SJSA1 (cell line): ENCODE results near the gene VSIG8. TPM values are rescaled to one million over a fixed set of nuclear protein-coding genes. Genes with fewer than 3 reads are reported as not detected.

Source experiments
- DNase-seq, 2 experiments: peaks; one replicate each; pipeline ENCODE4 v3.0.0-alpha.2; 2015 to 2020; ENCODE audit warnings: low spot score in 2 of 2, low read depth in 1 of 2
- H3K27ac ChIP-seq: fragments of 250-450 bp; sonication (Bioruptor Pico); 2 replicates; pipeline ENCODE4 v1.5.1; 2020; ENCODE audit warnings: mild to moderate bottlenecking, moderate library complexity
- H3K27me3 ChIP-seq: fragments of 250-450 bp; sonication (Bioruptor Pico); replicated peaks from 2 replicates; pipeline ENCODE4 v1.5.1; 2020; ENCODE audit warnings: mild to moderate bottlenecking, moderate library complexity
- H3K36me3 ChIP-seq: fragments of 250-450 bp; sonication (Bioruptor Pico); 2 replicates; pipeline ENCODE4 v1.5.1; 2020; ENCODE audit warnings: mild to moderate bottlenecking
- H3K4me1 ChIP-seq: fragments of 250-450 bp; sonication (Bioruptor Pico); replicated peaks from 2 replicates; pipeline ENCODE4 v1.6.1; 2021; ENCODE audit warnings: mild to moderate bottlenecking
- H3K4me3 ChIP-seq: fragments of 250-450 bp; sonication (Bioruptor Pico); 2 replicates; pipeline ENCODE4 v1.5.1; 2020; ENCODE audit warnings: mild to moderate bottlenecking
- H3K9me3 ChIP-seq: fragments of 250-450 bp; sonication (Bioruptor Pico); replicated peaks from 2 replicates; pipeline ENCODE4 v1.5.1; 2020; ENCODE audit warnings: mild to moderate bottlenecking
- total RNA-seq: library from RNA; depleted of rRNA; stranded (reverse); fragments of >200 nt; shearing (Covaris generic); gene quantifications from 2 replicates; pipeline ENCODE4 v1.2.3, GENCODE V29; 2014

The VSIG8 gene
- total RNA-seq, 1 experiment from 2014 or later: not detected

- H3K4me3 ChIP-seq: no peak overlapping the region
Measured at GRCh38 chr1:159841749-159842148, 20.7 kb downstream of the VSIG8 start.

GRCh38 chr1:159839116-159839849 is 23.2 kb downstream of the VSIG8 start:
- H3K9me3 ChIP-seq: no peaks in the 10 kb centered on the region
- no peaks in the 10 kb centered on the region for H3K4me1 ChIP-seq
- H3K4me3 ChIP-seq: no peak overlapping the region
- no peak overlapping the region for H3K27ac ChIP-seq
- no peak for DNase-seq
- no peaks in the 10 kb centered on the region for H3K27me3 ChIP-seq
- no peaks in the 10 kb centered on the region for H3K36me3 ChIP-seq

More at GRCh38 chr1:159841749-159842148, 20.7 kb downstream of the VSIG8 start:
- no peaks in the 10 kb centered on the region for H3K36me3 ChIP-seq
- no peaks in the 10 kb centered on the region for H3K4me1 ChIP-seq
- no peak for DNase-seq
- no peaks in the 10 kb centered on the region for H3K27me3 ChIP-seq
- no peak overlapping the region for H3K27ac ChIP-seq
- H3K9me3 ChIP-seq: no peaks in the 10 kb centered on the region

GRCh38 chr1:159838715-159839114 is 23.7 kb downstream of the VSIG8 start:
- no peaks in the 10 kb centered on the region for H3K9me3 ChIP-seq
- H3K4me3 ChIP-seq: no peak overlapping the region
- H3K27me3 ChIP-seq: no peaks in the 10 kb centered on the region
- no peaks in the 10 kb centered on the region for H3K36me3 ChIP-seq
- H3K27ac ChIP-seq: no peak overlapping the region
- DNase-seq: no peak
- H3K4me1 ChIP-seq: no peaks in the 10 kb centered on the region

- H3K27me3 ChIP-seq: no peaks in the 10 kb centered on the region
- no peaks in the 10 kb centered on the region for H3K9me3 ChIP-seq
- no peaks in the 10 kb centered on the region for H3K4me1 ChIP-seq
- H3K4me3 ChIP-seq: no peak overlapping the region
- no peak for DNase-seq
- no peak overlapping the region for H3K27ac ChIP-seq
- no peaks in the 10 kb centered on the region for H3K36me3 ChIP-seq
Measured at GRCh38 chr1:159835862-159836525, 26.5 kb downstream of the VSIG8 start.

DNA sequence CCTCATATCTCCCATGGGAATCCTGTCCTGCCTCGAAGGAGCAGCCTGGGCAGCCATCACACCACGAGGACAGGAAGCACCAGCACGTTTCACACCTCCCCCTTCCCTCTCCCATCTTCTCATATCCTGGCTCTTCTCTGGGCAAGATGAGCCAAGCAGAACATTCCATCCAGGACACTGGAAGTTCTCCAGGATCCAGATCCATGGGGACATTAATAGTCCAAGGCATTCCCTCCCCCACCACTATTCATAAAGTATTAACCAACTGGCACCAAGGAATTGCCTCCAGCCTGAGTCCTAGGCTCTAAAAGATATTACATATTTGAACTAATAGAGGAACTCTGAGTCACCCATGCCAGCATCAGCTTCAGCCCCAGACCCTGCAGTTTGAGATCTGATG is 27.1 kb downstream of the VSIG8 start:
- Histone ChIP-seq H3K36me3 (no peaks in the 10 kb centered on the region), H3K4me1 (no peaks in the 10 kb centered on the region), H3K27ac (no peak overlapping the region), H3K27me3 (no peaks in the 10 kb centered on the region), H3K9me3 (no peaks in the 10 kb centered on the region), H3K4me3 (no peak overlapping the region)
- no peak for DNase-seq

GRCh38 chr1:159832309-159832708 is 30.1 kb downstream of the VSIG8 start:
- Histone ChIP-seq H3K4me3 (no peak overlapping the region), H3K36me3 (no peaks in the 10 kb centered on the region), H3K27ac (no peak overlapping the region), H3K9me3 (no peaks in the 10 kb centered on the region), H3K27me3 (no peaks in the 10 kb centered on the region), H3K4me1 (no peaks in the 10 kb centered on the region)
- DNase-seq: no peak

DNA sequence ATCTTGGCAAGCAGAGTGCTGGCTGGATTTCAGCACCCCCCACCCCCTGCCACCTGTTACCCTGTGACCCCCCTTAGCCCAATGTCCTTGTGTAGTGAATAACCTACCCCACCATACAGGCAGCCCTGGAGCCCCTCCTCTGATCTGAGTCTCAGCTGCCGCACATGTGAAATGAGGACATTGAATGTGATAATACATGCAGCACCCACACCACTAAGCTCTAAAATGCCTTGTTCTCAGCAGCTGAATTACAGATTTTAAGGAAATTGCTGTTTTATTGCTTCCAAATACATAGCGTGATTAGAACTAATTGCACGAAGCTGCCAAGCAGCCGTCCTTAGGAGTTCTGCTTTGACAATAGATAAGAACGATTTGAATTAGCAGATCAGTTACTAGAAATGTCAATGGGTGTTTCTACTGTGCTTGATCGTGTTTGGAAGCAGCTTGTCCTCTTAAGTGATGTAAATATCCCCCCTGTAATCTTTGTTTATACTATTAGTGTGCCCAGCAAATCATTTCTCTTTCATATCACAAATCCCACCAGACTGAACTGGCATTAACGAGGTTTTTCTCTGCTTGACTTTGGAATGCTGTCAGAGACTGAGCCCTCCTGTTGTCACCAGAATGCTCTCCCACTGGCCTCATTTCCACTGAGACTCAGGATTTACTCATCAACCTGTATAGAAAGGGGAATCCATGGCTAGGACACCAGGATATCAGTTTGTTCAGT is 30.9 kb downstream of the VSIG8 start:
- Histone ChIP-seq H3K4me3 (no peak overlapping the region), H3K4me1 (no peaks in the 10 kb centered on the region), H3K27me3 (no peaks in the 10 kb centered on the region), H3K9me3 (no peaks in the 10 kb centered on the region), H3K27ac (no peak overlapping the region), H3K36me3 (no peaks in the 10 kb centered on the region)
- DNase-seq: no peak

DNA sequence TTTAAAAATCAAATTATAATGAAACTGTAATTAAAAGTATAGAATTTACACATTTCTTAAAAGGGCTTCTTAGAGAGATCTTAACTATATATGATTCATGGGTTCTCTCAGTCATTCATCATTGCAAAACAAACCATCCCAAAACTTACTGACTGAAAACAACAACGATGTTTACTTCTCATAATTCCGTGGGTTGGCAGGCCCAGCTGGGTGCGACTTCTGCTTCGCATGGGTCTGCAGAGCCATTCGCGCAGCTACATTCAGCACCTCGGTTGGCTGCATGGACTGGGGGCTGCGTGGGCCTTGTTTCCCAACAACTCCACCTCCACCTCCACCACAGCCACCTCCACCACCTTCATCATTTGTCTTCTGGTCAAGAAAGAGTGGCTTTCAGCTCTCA is 31.7 kb downstream of the VSIG8 start:
- no peaks in the 10 kb centered on the region for H3K36me3 ChIP-seq
- no peak overlapping the region for H3K27ac ChIP-seq
- no peak for DNase-seq

GRCh38 chr1:159829822-159830465 is 32.5 kb downstream of the VSIG8 start:
- Histone ChIP-seq H3K36me3 (no peaks in the 10 kb centered on the region), H3K27me3 (no peaks in the 10 kb centered on the region), H3K4me1 (no peaks in the 10 kb centered on the region), H3K4me3 (no peak overlapping the region), H3K27ac (no peak overlapping the region), H3K9me3 (no peaks in the 10 kb centered on the region)
- no peak for DNase-seq

More for the DNA sequence above, 31.7 kb downstream of the VSIG8 start:
- Histone ChIP-seq H3K27me3 (no peaks in the 10 kb centered on the region), H3K4me3 (no peak overlapping the region), H3K4me1 (no peaks in the 10 kb centered on the region), H3K9me3 (no peaks in the 10 kb centered on the region)

- H3K4me1 ChIP-seq: no peaks in the 10 kb centered on the region
- no peak for DNase-seq
- H3K4me3 ChIP-seq: no peak overlapping the region
- no peaks in the 10 kb centered on the region for H3K36me3 ChIP-seq
- H3K9me3 ChIP-seq: no peaks in the 10 kb centered on the region
- no peaks in the 10 kb centered on the region for H3K27me3 ChIP-seq
- H3K27ac ChIP-seq: no peak overlapping the region
Measured at GRCh38 chr1:159829273-159829634, 33.2 kb downstream of the VSIG8 start.

DNA sequence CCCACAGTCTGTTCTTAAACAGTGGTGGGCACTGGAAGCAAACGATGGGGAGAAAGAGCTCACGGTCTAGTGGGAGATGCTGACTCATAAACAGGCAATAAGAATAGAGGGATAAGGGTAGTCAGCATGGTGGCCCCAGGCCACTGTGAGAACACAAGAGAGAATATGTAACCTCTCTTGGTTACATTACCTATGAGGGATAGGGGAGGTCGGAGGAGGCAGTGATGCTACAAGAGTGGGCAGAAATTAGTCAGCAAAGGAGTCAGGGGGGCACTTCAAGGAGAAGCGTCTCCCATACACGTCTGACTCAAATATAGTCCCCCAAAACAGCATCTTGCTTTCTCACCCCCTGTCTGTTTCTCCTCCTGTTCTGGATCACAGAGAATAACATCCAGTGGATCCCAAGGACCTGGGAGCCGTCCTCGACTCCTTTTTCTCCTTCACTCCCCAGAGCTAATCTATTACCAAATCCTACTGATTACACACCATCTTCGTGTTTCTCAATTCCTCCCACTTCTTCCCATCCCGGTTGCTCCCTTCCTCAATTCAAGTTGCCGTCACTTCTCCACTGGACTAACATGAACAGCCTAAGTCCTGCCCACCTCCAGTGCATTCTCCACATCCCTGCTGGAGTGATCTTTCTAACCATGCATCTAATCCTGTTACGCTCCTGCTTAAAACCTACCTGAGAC is 33.7 kb downstream of the VSIG8 start:
- no peak overlapping the region for H3K27ac ChIP-seq
- no peaks in the 10 kb centered on the region for H3K36me3 ChIP-seq
- DNase-seq: no peak
- H3K4me3 ChIP-seq: no peak overlapping the region
- no peaks in the 10 kb centered on the region for H3K27me3 ChIP-seq
- H3K9me3 ChIP-seq: no peaks in the 10 kb centered on the region
- H3K4me1 ChIP-seq: no peaks in the 10 kb centered on the region

GRCh38 chr1:159828176-159828575 is 34.3 kb downstream of the VSIG8 start:
- Histone ChIP-seq H3K27me3 (no peaks in the 10 kb centered on the region), H3K36me3 (no peaks in the 10 kb centered on the region), H3K4me1 (no peaks in the 10 kb centered on the region), H3K9me3 (no peaks in the 10 kb centered on the region), H3K4me3 (no peak overlapping the region), H3K27ac (no peak overlapping the region)
- no peak for DNase-seq

- no peaks in the 10 kb centered on the region for H3K9me3 ChIP-seq
- no peak overlapping the region for H3K27ac ChIP-seq
- H3K4me1 ChIP-seq: no peaks in the 10 kb centered on the region
- no peak for DNase-seq
- no peaks in the 10 kb centered on the region for H3K27me3 ChIP-seq
- H3K36me3 ChIP-seq: no peaks in the 10 kb centered on the region
- H3K4me3 ChIP-seq: no peak overlapping the region
Measured at GRCh38 chr1:159827549-159827948, 34.9 kb downstream of the VSIG8 start.
